OCI-LY7 (cell line): Measurements from ENCODE around the gene REV3L. TPM values are rescaled to one million over a fixed set of nuclear protein-coding genes. Genes with fewer than 3 reads are reported as not detected.

Experiments used
- BruUV-seq: library from RNA; stranded (reverse); fragments of 400-500 nt; replicated peaks from 2 replicates; lab custom pipeline; 2021; lab: Mats Ljungman, UMichigan
- CTCF ChIA-PET: fragments of 300-600 bp; sonication (Branson Sonifier 250); formaldehyde crosslinking; loops from one replicate; lab custom pipeline; 2022; ENCODE audit warnings: antibody characterized with exemption; ENCODE audit not compliant: unreplicated experiment; lab: Charles Lee
- POLR2A ChIA-PET: fragments of 300-600 bp; sonication (Branson Sonifier 250); formaldehyde crosslinking; loops from one replicate; lab custom pipeline; 2022; ENCODE audit warnings: antibody characterized with exemption; lab: Charles Lee
- DNase-seq: peaks from one replicate; pipeline ENCODE4 v3.0.0-alpha.2; 2015; ENCODE audit warnings: low spot score
- H2AFZ ChIP-seq: fragments of 200-600 bp; sonication (generic), shearing (Covaris generic); 2 replicates; pipeline ENCODE4 v1.6.1; 2014; ENCODE audit warnings: mild to moderate bottlenecking, antibody characterized with exemption, low read length, moderate library complexity
- H3K27ac ChIP-seq: fragments of 200-600 bp; sonication (generic); 2 replicates; pipeline ENCODE4 v1.5.1; 2014; ENCODE audit warnings: mixed run types, low read depth, mild to moderate bottlenecking, moderate library complexity, low read length, inconsistent platforms; ENCODE audit not compliant: poor library complexity, severe bottlenecking
- H3K36me3 ChIP-seq: fragments of 200-600 bp; sonication (generic); 2 replicates; pipeline ENCODE4 v1.6.1; 2014; ENCODE audit warnings: mild to moderate bottlenecking, antibody characterized with exemption, low read length, moderate library complexity, mixed read lengths; ENCODE audit not compliant: insufficient read depth
- H3K4me1 ChIP-seq: fragments of 200-600 bp; sonication (generic); 2 replicates; pipeline ENCODE4 v1.5.1; 2014; ENCODE audit warnings: mild to moderate bottlenecking, low read length; ENCODE audit not compliant: insufficient read depth, poor library complexity, severe bottlenecking
- H3K4me2 ChIP-seq: fragments of 200-600 bp; sonication (generic); 2 replicates; pipeline ENCODE4 v1.6.1; 2014; ENCODE audit warnings: mild to moderate bottlenecking, low read length
- H3K4me3 ChIP-seq: fragments of 200-600 bp; sonication (generic); 2 replicates; pipeline ENCODE4 v1.5.1; 2014; ENCODE audit warnings: mild to moderate bottlenecking, low read depth, low read length; ENCODE audit not compliant: poor library complexity, severe bottlenecking
- H3K79me2 ChIP-seq: fragments of 200-600 bp; sonication (generic); 2 replicates; pipeline ENCODE4 v1.6.1; 2016; ENCODE audit warnings: low read depth, mild to moderate bottlenecking, low read length, moderate library complexity, mixed read lengths; ENCODE audit not compliant: insufficient read depth
- H3K9me2 ChIP-seq: fragments of 200-600 bp; sonication (generic); 2 replicates; pipeline ENCODE4 v1.6.1; 2016; ENCODE audit warnings: mild to moderate bottlenecking, low read length, mixed read lengths; ENCODE audit not compliant: insufficient read depth
- H3K9me3 ChIP-seq: fragments of 200-600 bp; sonication (generic); 2 replicates; pipeline ENCODE4 v1.6.1; 2014; ENCODE audit warnings: mild to moderate bottlenecking, mixed run types, low read length, mixed read lengths
- H4K20me1 ChIP-seq: fragments of 200-600 bp; sonication (generic); 2 replicates; pipeline ENCODE4 v1.6.1; 2014; ENCODE audit warnings: mild to moderate bottlenecking, antibody characterized with exemption, low read length, moderate library complexity, mixed read lengths; ENCODE audit not compliant: insufficient read depth
- CTCF ChIP-seq: fragments of 200-600 bp; sonication (generic); conservative IDR thresholded peaks from 2 replicates; pipeline ENCODE4 v1.5.1; 2014; ENCODE audit warnings: mild to moderate bottlenecking, antibody characterized with exemption, low read length, moderate library complexity, mixed read lengths
- EZH2phosphoT487 ChIP-seq: fragments of 200-600 bp; sonication (generic); IDR thresholded peaks from 2 replicates; pipeline ENCODE4 v1.6.1; 2018; ENCODE audit warnings: low read depth, borderline replicate concordance, mild to moderate bottlenecking, mixed run types, antibody characterized with exemption, low read length, moderate library complexity, mixed read lengths
- intact Hi-C: fragments of 100-400 bp; cut with micrococcal nuclease; formaldehyde crosslinking; loops from one replicate; pipeline ENCODE4 v1.10.0; 2022; ENCODE audit not compliant: unreplicated experiment
- total RNA-seq, 2 experiments: library from RNA; depleted of rRNA in 1 of 2; stranded (reverse); fragments of >200 nt in 1 of 2; shearing (Covaris generic) in 1 of 2; gene quantifications; 2 replicates each; pipeline ENCODE4 v1.2.3, GENCODE V29; 2014 to 2022

REV3L gene
- total RNA-seq, 2 experiments from 2014 or later, result 24.8 to 33.4 TPM

- Histone ChIP-seq H3K27ac (no peak overlapping the region), H3K4me3 (no peak overlapping the region), H3K9me2 (no peaks in the 10 kb centered on the region), H3K4me2 (no peak overlapping the region), H3K79me2 (no peaks in the 10 kb centered on the region), H2AFZ (no peak overlapping the region), H4K20me1 (peaks cover 4% of the 10 kb centered on the region; the same call in 1 of the 2 replicates), H3K36me3 (no peaks in the 10 kb centered on the region), H3K9me3 (no peaks in the 10 kb centered on the region), H3K4me1 (no peaks in the 10 kb centered on the region)
- intact Hi-C loops, result no loop called here
- no peak for DNase-seq
- TF ChIP-seq EZH2phosphoT487 (no peak), CTCF (no peak)
- ChIA-PET POLR2A (interaction anchor here (0.6 kb wide), 1 partner anchor 1959 kb away, joined by 3 read pairs; no protein-coding TSS in a partner anchor), CTCF (no interaction called here)
- no TSS peak for BruUV-seq
Measured at GRCh38 chr6:111523484-111524167, 40.6 kb upstream of the REV3L start.

GRCh38 chr6:111522393-111523020 is 39.5 kb upstream of the REV3L start:
- ChIA-PET POLR2A (no interaction called here), CTCF (no interaction called here)
- Histone ChIP-seq H3K36me3 (no peaks in the 10 kb centered on the region), H3K9me3 (no peaks in the 10 kb centered on the region), H3K4me3 (no peak overlapping the region), H3K9me2 (no peaks in the 10 kb centered on the region), H3K27ac (no peak overlapping the region), H3K4me2 (no peak overlapping the region), H2AFZ (no peak overlapping the region), H3K79me2 (no peaks in the 10 kb centered on the region), H4K20me1 (peaks cover 4% of the 10 kb centered on the region; the same call in 1 of the 2 replicates), H3K4me1 (no peaks in the 10 kb centered on the region)
- no peak for DNase-seq
- no peak for TF ChIP-seq EZH2phosphoT487
- no peak for TF ChIP-seq CTCF
- BruUV-seq, result no TSS peak
- intact Hi-C loops, result no loop called here
